ENCODE measurements around the gene ZNF619.
A peak's percentile ranks its signal among the peaks of the same experiment; 100 is the strongest.

ZNF619 gene

GRCh38 chr3:40477666-40478065 is 744 bp downstream of the ZNF619 start:
- Histone ChIP-seq H3K14ac (ENCODE audit: low read length) (no peak overlapping the region), H3K4me3 (ENCODE audit: low read length in 2 of 2) (peak overlapping the region in 1 of 2 donors; percentile 39), H2BK120ac (ENCODE audit: low read depth, low read length) (no peak overlapping the region), H2AFZ (ENCODE audit: low read length) (peak overlapping the region; percentile 83), H2BK15ac (ENCODE audit: low read length) (no peak overlapping the region), H3K36me3 (replicated peaks in 1 of 2; ENCODE audit: control insufficient read depth in 2 of 2, insufficient read depth in 2 of 2, low read length in 2 of 2) (peaks cover 0 to 5% of the 10 kb centered on the region in 2 donors), H3K4ac (ENCODE audit: low read length) (no peak overlapping the region), H3K18ac (ENCODE audit: low read length) (no peak overlapping the region), H2BK5ac (ENCODE audit: low read length) (no peak overlapping the region), H3K9me3 (replicated peaks in 1 of 2; ENCODE audit: control insufficient read depth in 2 of 2, insufficient read depth in 1 of 2, low read depth in 1 of 2, low read length in 2 of 2) (no peaks in the 10 kb centered on the region), H3K4me1 (ENCODE audit: control insufficient read depth in 2 of 2, insufficient read depth in 1 of 2, low read depth in 1 of 2, low read length in 2 of 2) (peaks cover 0 to 4% of the 10 kb centered on the region in 2 donors), H3K23ac (ENCODE audit: low read depth, low read length, poor library complexity) (no peak overlapping the region), H4K91ac (ENCODE audit: low read depth, low read length, poor library complexity) (no peak overlapping the region), H3K79me1 (ENCODE audit: low read depth, low read length) (no peaks in the 10 kb centered on the region), H3K4me2 (ENCODE audit: insufficient read depth, low read length, poor library complexity, severe bottlenecking) (peak overlapping the region; percentile 58), H4K8ac (ENCODE audit: low read depth, low read length) (no peak overlapping the region), H2AK5ac (ENCODE audit: low read depth, low read length) (no peak overlapping the region), H3K27me3 (ENCODE audit: control insufficient read depth in 3 of 3, insufficient read depth in 3 of 3, low read depth in 1 of 3, low read length in 3 of 3) (peaks cover 0 to 6% (median 0%) of the 10 kb centered on the region in 3 experiments), H2BK12ac (ENCODE audit: low read length) (no peak overlapping the region), H3K9ac (ENCODE audit: low read depth, low read length, poor library complexity) (peak overlapping the region; percentile 51), H3K27ac (replicated peaks; ENCODE audit: low read length) (no peak overlapping the region)
- WGBS, 2 donors (ENCODE audit: extremely low coverage in 2 of 2, insufficient read length in 2 of 2, insufficient replicate concordance in 1 of 2), result no CpG with 5 or more reads among the region's 4 CpGs
- no peak for DNase-seq (ENCODE audit: low spot score)

- Histone ChIP-seq H3K23ac (ENCODE audit: low read depth, low read length, poor library complexity) (no peak overlapping the region), H3K79me1 (ENCODE audit: low read depth, low read length) (no peaks in the 10 kb centered on the region), H2AFZ (ENCODE audit: low read length) (no peak overlapping the region), H3K9ac (ENCODE audit: low read depth, low read length, poor library complexity) (no peak overlapping the region), H3K4me3 (ENCODE audit: low read length in 2 of 2) (no peak overlapping the region), H2BK5ac (ENCODE audit: low read length) (no peak overlapping the region), H2BK12ac (ENCODE audit: low read length) (no peak overlapping the region), H2BK120ac (ENCODE audit: low read depth, low read length) (no peak overlapping the region), H3K9me3 (replicated peaks in 1 of 2; ENCODE audit: control insufficient read depth in 2 of 2, insufficient read depth in 1 of 2, low read depth in 1 of 2, low read length in 2 of 2) (peaks cover 15 to 16% of the 10 kb centered on the region in 2 donors), H3K4ac (ENCODE audit: low read length) (no peak overlapping the region), H3K18ac (ENCODE audit: low read length) (no peak overlapping the region), H3K14ac (ENCODE audit: low read length) (no peak overlapping the region), H3K4me2 (ENCODE audit: insufficient read depth, low read length, poor library complexity, severe bottlenecking) (no peak overlapping the region), H4K8ac (ENCODE audit: low read depth, low read length) (no peak overlapping the region), H2AK5ac (ENCODE audit: low read depth, low read length) (no peak overlapping the region), H3K27ac (replicated peaks; ENCODE audit: low read length) (no peak overlapping the region), H3K27me3 (ENCODE audit: control insufficient read depth in 3 of 3, insufficient read depth in 3 of 3, low read depth in 1 of 3, low read length in 3 of 3) (no peaks in the 10 kb centered on the region), H3K4me1 (ENCODE audit: control insufficient read depth in 2 of 2, insufficient read depth in 1 of 2, low read depth in 1 of 2, low read length in 2 of 2) (no peaks in the 10 kb centered on the region), H4K91ac (ENCODE audit: low read depth, low read length, poor library complexity) (no peak overlapping the region), H2BK15ac (ENCODE audit: low read length) (no peak overlapping the region), H3K36me3 (replicated peaks in 1 of 2; ENCODE audit: control insufficient read depth in 2 of 2, insufficient read depth in 2 of 2, low read length in 2 of 2) (peaks cover 0 to 17% of the 10 kb centered on the region in 2 donors)
- DNase-seq (ENCODE audit: low spot score), result no peak
- no CpG with 5 or more reads among the region's 3 CpGs for WGBS, 2 donors (ENCODE audit: extremely low coverage in 2 of 2, insufficient read length in 2 of 2, insufficient replicate concordance in 1 of 2)
Observed at GRCh38 chr3:40487172-40487571, 10.2 kb downstream of the ZNF619 start.

DNA sequence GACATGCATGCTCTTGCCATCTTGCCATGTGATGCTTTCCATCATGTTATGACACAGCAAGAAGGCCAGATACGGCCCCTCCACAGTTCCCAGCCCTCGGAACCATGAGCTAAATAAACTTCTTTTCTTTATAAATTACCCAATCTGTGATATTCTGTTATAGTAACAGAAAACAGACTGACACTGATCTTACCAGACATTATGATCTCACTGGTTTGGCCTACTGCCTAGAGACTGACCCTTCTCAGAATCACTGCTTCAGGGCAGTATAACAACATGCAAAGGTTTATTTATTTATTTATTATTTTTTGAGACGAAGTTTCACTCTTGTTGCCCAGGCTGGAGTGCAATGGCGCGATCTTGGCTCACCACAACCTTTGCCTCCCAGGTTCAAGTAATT is 14.0 kb downstream of the ZNF619 start:
- Histone ChIP-seq H3K4me2 (ENCODE audit: insufficient read depth, low read length, poor library complexity, severe bottlenecking) (no peak overlapping the region), H3K23ac (ENCODE audit: low read depth, low read length, poor library complexity) (no peak overlapping the region), H4K8ac (ENCODE audit: low read depth, low read length) (no peak overlapping the region), H3K4me3 (ENCODE audit: low read length in 2 of 2) (no peak overlapping the region), H4K91ac (ENCODE audit: low read depth, low read length, poor library complexity) (no peak overlapping the region), H3K4me1 (ENCODE audit: control insufficient read depth in 2 of 2, insufficient read depth in 1 of 2, low read depth in 1 of 2, low read length in 2 of 2) (no peaks in the 10 kb centered on the region), H3K27me3 (ENCODE audit: control insufficient read depth in 3 of 3, insufficient read depth in 3 of 3, low read depth in 1 of 3, low read length in 3 of 3) (no peaks in the 10 kb centered on the region), H2BK5ac (ENCODE audit: low read length) (no peak overlapping the region), H2BK12ac (ENCODE audit: low read length) (no peak overlapping the region), H2BK15ac (ENCODE audit: low read length) (no peak overlapping the region), H3K9ac (ENCODE audit: low read depth, low read length, poor library complexity) (no peak overlapping the region), H2AFZ (ENCODE audit: low read length) (no peak overlapping the region), H3K4ac (ENCODE audit: low read length) (no peak overlapping the region), H3K18ac (ENCODE audit: low read length) (no peak overlapping the region), H3K14ac (ENCODE audit: low read length) (no peak overlapping the region), H2AK5ac (ENCODE audit: low read depth, low read length) (no peak overlapping the region), H3K79me1 (ENCODE audit: low read depth, low read length) (no peaks in the 10 kb centered on the region), H2BK120ac (ENCODE audit: low read depth, low read length) (no peak overlapping the region), H3K27ac (replicated peaks; ENCODE audit: low read length) (no peak overlapping the region), H3K36me3 (replicated peaks in 1 of 2; ENCODE audit: control insufficient read depth in 2 of 2, insufficient read depth in 2 of 2, low read length in 2 of 2) (peaks cover 0 to 14% of the 10 kb centered on the region in 2 donors), H3K9me3 (replicated peaks in 1 of 2; ENCODE audit: control insufficient read depth in 2 of 2, insufficient read depth in 1 of 2, low read depth in 1 of 2, low read length in 2 of 2) (peaks cover 15 to 16% of the 10 kb centered on the region in 2 donors)
- WGBS, 2 donors (ENCODE audit: extremely low coverage in 2 of 2, insufficient read length in 2 of 2, insufficient replicate concordance in 1 of 2), result no CpG with 5 or more reads among the region's 5 CpGs
- DNase-seq (ENCODE audit: low spot score), result no peak

- no peak overlapping the region for H2BK12ac ChIP-seq (ENCODE audit: low read length)
- no peak overlapping the region for H3K14ac ChIP-seq (ENCODE audit: low read length)
- no peak overlapping the region for H4K91ac ChIP-seq (ENCODE audit: low read depth, low read length, poor library complexity)
- H4K8ac ChIP-seq (ENCODE audit: low read depth, low read length), result no peak overlapping the region
- no peak overlapping the region for H2BK5ac ChIP-seq (ENCODE audit: low read length)
- H3K4me3 ChIP-seq (ENCODE audit: low read length in 2 of 2), result no peak overlapping the region
- H3K18ac ChIP-seq (ENCODE audit: low read length), result no peak overlapping the region
- H3K36me3 ChIP-seq (replicated peaks in 1 of 2; ENCODE audit: control insufficient read depth in 2 of 2, insufficient read depth in 2 of 2, low read length in 2 of 2), result no peaks in the 10 kb centered on the region
- H2AK5ac ChIP-seq (ENCODE audit: low read depth, low read length), result no peak overlapping the region
- H2BK15ac ChIP-seq (ENCODE audit: low read length), result no peak overlapping the region
- H3K9ac ChIP-seq (ENCODE audit: low read depth, low read length, poor library complexity), result no peak overlapping the region
- H3K4me1 ChIP-seq (ENCODE audit: control insufficient read depth in 2 of 2, insufficient read depth in 1 of 2, low read depth in 1 of 2, low read length in 2 of 2), result no peaks in the 10 kb centered on the region
- H3K79me1 ChIP-seq (ENCODE audit: low read depth, low read length), result no peaks in the 10 kb centered on the region
- DNase-seq (ENCODE audit: low spot score), result no peak
- no peak overlapping the region for H2AFZ ChIP-seq (ENCODE audit: low read length)
- H3K27me3 ChIP-seq (ENCODE audit: control insufficient read depth in 3 of 3, insufficient read depth in 3 of 3, low read depth in 1 of 3, low read length in 3 of 3), result no peaks in the 10 kb centered on the region
- H3K4me2 ChIP-seq (ENCODE audit: insufficient read depth, low read length, poor library complexity, severe bottlenecking), result no peak overlapping the region
- H3K23ac ChIP-seq (ENCODE audit: low read depth, low read length, poor library complexity), result no peak overlapping the region
- H2BK120ac ChIP-seq (ENCODE audit: low read depth, low read length), result no peak overlapping the region
- no peak overlapping the region for H3K27ac ChIP-seq (replicated peaks; ENCODE audit: low read length)
- no peaks in the 10 kb centered on the region for H3K9me3 ChIP-seq (replicated peaks in 1 of 2; ENCODE audit: control insufficient read depth in 2 of 2, insufficient read depth in 1 of 2, low read depth in 1 of 2, low read length in 2 of 2)
- no peak overlapping the region for H3K4ac ChIP-seq (ENCODE audit: low read length)
- WGBS, 2 donors (ENCODE audit: extremely low coverage in 2 of 2, insufficient read length in 2 of 2, insufficient replicate concordance in 1 of 2), result no CpG with 5 or more reads among the region's 2 CpGs
Observed at GRCh38 chr3:40494698-40495097, 17.8 kb downstream of the ZNF619 start.
